Measurements from ENCODE around the gene HGF.

DNA sequence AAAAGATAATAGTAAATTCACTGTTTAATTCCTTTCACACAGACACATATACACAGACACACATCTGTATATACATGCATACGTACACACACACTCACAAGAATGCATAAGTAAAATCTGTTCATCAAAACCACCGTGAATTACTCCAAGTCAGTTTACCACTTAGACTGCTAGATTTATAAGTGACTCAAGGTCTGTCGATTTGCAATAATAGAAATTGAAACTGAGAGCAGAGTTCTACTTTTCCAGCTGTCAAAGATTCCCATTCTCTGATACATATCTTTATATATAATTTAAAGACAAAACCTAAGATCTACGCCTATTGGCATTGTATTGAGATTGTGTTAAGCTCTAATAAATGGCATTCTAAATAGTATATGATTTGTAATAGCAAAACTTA, 9.9 kb upstream of the HGF start:
- TF ChIP-seq, protein P1, sequence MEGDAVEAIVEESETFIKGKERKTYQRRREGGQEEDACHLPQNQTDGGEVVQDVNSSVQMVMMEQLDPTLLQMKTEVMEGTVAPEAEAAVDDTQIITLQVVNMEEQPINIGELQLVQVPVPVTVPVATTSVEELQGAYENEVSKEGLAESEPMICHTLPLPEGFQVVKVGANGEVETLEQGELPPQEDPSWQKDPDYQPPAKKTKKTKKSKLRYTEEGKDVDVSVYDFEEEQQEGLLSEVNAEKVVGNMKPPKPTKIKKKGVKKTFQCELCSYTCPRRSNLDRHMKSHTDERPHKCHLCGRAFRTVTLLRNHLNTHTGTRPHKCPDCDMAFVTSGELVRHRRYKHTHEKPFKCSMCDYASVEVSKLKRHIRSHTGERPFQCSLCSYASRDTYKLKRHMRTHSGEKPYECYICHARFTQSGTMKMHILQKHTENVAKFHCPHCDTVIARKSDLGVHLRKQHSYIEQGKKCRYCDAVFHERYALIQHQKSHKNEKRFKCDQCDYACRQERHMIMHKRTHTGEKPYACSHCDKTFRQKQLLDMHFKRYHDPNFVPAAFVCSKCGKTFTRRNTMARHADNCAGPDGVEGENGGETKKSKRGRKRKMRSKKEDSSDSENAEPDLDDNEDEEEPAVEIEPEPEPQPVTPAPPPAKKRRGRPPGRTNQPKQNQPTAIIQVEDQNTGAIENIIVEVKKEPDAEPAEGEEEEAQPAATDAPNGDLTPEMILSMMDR (IDR thresholded peaks at IDR 0.05): no peak
- TF ChIP-seq POLR2AphosphoS5 (IDR thresholded peaks at IDR 0.05) (no peak), POLR2A (IDR thresholded peaks at IDR 0.05) (no peak), EP300 (IDR thresholded peaks at IDR 0.05; ENCODE audit: low read depth) (no peak)
